ENCODE measurements around the gene KIF25.
A peak's percentile ranks its signal among the peaks of the same experiment; 100 is the strongest.

KIF25 gene

GRCh38 chr6:168039301-168039700, 41.8 kb downstream of the KIF25 start:
- no peak for DNase-seq

- no peak for DNase-seq
Observed at GRCh38 chr6:168039849-168040248, 42.4 kb downstream of the KIF25 start.

GRCh38 chr6:168040856-168041496, 43.5 kb downstream of the KIF25 start:
- no peak for DNase-seq

GRCh38 chr6:168041928-168042327, 44.5 kb downstream of the KIF25 start:
- DNase-seq, result no peak

- DNase-seq, result no peak
Observed at GRCh38 chr6:168042426-168043192, 45.1 kb downstream of the KIF25 start.

- no peak for DNase-seq
Observed at GRCh38 chr6:168043193-168043847, 45.8 kb downstream of the KIF25 start.

- no peak for DNase-seq
Observed at GRCh38 chr6:168043848-168044415, 46.5 kb downstream of the KIF25 start.

- no peak for DNase-seq
Observed at GRCh38 chr6:168044521-168045130, 47.2 kb downstream of the KIF25 start.

- DNase-seq, result no peak
Observed at GRCh38 chr6:168045141-168045691, 47.7 kb downstream of the KIF25 start.

GRCh38 chr6:168045706-168046620, 48.5 kb downstream of the KIF25 start:
- peak; percentile 19 for DNase-seq

GRCh38 chr6:168046696-168047095, 49.2 kb downstream of the KIF25 start:
- DNase-seq, result no peak

GRCh38 chr6:168047841-168048723, 50.6 kb downstream of the KIF25 start:
- DNase-seq, result peak; percentile 16

- DNase-seq, result no peak
Observed at GRCh38 chr6:168048724-168049025, 51.2 kb downstream of the KIF25 start.

- no peak for DNase-seq
Observed at GRCh38 chr6:168049277-168049676, 51.8 kb downstream of the KIF25 start.

GRCh38 chr6:168049706-168050224, 52.3 kb downstream of the KIF25 start:
- DNase-seq, result no peak

GRCh38 chr6:168050225-168050880, 52.9 kb downstream of the KIF25 start:
- DNase-seq, result no peak

- DNase-seq, result no peak
Observed at GRCh38 chr6:168050881-168051586, 53.6 kb downstream of the KIF25 start.

- DNase-seq, result no peak
Observed at GRCh38 chr6:168051648-168052047, 54.2 kb downstream of the KIF25 start.

- DNase-seq, result no peak
Observed at GRCh38 chr6:168052291-168052891, 54.9 kb downstream of the KIF25 start.
